ENCODE measurements around the gene GLUD1.
"Not testable (repeated sequence)": the region's sequence is repeated elsewhere in the genome, so short reads cannot be mapped to it uniquely, and the experiment has no call there.

The GLUD1 gene

DNA sequence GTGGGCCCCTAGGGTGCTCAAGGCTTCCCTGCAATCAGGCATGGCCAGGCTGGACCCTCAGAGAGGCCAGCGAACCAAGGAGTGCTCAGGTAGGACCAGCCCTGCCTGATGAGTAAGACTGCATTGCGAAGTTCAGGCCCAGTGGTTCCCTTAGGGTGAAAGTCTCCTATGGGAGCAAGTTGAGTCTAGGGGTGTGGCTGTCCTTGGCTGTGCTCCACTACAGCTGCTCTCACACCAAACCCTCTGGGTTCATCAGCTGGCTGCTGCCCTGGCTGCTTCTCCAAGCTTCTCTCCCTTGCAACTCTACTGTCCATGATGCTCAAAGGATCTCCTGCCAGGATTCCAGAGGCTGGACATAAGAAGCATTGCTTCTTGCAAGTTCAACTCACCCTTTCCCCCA is 55.9 kb downstream of the GLUD1 start:
- no peak for DNase-seq

DNA sequence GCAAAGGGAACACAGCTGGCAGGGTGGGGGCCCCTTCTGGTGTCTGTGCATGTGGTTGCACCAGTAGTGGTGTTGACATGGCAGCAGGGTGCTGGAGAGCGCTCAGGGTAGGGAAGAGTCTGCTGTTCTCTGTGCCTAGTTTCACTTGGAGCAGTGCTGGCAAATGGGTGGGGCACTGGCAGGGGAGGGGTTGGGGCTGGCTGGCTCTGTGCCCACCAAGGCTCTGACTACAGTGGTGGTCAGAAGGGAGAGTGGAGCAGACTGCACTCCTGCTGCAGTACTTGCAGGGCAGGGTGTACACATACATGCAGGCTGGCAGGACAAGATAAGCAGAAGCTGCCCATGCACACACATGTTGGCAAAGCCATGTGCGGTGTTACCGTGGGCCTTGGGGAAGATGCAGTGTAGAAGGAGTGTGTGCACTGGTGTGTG is 56.3 kb downstream of the GLUD1 start:
- DNase-seq, result no peak

DNA sequence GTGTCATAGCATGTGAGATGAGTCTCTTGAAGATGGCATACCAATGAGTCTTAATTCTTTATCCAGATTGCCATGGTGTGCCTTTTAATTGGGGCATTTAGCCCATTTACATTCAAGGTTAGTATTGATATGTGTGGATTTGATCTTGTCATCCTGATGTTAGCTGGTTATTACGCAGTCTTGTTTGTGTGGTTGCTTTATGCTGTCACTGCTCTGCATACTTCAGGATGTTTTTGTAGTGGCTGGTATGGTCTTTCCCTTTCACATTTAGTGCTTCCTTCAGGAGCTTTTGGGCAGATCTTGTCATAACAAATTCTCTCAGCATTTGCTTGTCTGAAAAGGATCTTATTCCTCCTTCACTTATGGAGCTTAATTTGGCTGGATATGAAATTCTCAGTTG is 58.0 kb downstream of the GLUD1 start:
- no peak for DNase-seq

DNA sequence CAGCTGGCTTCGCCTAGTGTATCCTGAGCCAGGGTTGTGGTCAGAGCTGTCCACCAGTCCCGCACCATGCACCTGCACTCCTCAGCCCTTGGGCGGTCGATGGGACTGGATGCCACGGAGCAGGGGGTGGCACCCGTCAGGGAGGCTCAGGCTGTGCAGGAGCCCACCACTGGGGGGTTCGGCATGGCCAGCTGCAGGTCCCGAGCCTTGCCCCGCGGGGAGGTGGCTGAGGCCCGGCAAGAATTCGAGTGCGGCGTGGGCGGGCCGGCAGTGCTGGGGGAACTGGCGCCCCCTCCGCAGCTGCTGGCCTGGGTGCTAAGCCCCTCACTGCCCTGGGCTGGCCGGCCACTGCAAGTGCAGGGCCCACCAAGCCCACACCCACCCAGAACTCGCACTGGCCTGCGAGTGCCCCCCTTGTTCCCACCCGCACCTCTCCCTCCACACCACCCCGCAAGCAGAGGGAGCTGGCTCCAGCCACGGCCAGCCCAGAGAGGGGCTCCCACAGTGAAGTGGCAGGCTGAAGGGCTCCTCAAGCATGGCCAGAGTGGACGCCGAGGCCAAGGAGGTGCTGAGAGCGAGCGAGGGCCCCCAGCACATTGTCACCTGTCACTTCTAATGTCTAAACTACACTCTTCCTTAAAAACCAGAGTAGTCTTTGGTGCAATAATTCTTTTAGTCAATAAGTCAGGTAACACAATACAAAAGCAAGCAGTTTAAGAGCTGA is 63.6 kb downstream of the GLUD1 start:
- DNase-seq, result no peak

DNA sequence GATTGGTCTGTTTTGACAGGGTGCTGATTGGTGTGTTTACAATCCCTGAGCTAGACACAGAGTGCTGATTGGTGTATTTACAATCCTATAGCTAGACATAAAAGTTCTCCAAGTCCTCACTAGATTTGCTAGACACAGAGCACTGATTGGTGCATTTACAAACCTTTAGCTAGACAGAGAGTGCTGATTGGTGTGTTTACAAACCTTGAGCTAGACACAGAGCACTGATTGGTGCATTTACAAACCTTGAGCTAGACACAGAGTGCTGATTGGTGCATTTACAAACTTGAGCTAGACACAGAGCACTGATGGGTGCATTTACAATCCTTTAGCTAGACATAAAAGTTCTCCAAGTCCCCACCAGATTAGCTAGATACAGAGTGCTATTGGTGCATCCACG is 64.2 kb downstream of the GLUD1 start:
- not testable (repeated sequence) for DNase-seq

DNA sequence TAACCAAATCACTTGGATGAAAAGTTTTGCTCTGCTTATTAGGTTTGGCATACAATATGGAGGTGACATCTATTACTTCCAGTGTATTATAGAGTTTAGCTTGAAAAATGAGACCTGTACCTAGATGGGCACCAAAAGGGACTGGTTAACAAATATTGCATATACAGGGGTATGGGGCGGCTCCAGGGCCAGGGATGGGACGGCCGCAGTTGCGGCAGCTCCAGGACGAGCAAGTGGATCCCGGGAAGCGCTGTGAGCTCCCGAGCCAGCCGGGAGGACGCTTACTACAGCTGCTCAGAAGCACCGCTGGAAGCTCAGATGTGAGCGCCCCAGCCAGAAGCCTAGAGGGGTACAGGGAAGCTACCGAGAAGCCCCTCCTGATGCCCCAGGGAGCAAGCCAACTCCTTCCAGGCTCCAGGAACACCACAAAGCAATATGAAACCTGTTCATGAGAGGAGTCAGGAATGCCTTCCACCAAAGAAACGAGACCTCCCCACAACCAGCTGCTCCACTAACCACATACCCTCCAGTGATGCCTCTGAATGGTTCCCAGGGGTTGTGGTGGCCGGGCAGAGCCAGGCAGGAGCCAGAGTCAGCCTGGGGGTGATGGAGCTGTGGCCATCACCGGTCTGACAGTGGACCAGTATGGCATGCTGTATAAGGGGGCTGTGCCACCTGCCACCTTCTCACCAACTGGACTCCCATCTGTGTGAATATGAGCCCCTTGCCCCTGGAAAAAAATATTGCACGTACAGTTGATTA is 67.7 kb downstream of the GLUD1 start:
- DNase-seq, result not testable (repeated sequence)

DNA sequence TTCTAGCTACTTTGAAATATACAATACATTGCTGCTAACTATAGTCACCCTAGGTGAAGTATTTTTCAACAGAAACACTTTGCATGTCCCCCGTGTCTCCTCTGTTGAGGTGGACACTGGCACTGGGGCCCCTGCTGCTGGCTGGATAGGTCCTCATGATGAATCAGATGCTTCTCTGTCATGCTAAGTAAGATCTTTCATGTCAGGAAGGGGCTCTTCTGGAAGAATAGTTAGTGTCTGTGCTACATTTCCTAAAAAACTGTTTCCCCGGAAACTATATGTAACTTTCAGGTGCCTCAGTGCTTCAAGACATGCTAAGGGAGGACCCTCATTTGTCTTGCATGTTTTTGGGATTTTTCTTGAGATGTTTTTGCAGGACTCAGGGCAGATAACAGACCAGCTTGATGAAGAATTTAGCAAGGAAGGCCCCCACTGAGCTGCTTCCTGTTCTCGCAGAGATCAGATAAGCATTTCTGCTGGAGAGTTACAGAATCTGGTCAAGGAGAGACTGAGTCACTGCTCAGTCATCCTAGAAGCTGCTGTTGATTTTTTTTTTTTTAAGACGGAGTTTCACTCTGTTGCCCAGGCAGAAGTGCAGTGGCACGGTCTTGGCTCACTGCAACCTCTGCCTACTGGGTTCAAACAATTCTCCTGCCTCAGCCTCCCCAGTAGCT is 69.2 kb downstream of the GLUD1 start:
- not testable (repeated sequence) for DNase-seq

DNA sequence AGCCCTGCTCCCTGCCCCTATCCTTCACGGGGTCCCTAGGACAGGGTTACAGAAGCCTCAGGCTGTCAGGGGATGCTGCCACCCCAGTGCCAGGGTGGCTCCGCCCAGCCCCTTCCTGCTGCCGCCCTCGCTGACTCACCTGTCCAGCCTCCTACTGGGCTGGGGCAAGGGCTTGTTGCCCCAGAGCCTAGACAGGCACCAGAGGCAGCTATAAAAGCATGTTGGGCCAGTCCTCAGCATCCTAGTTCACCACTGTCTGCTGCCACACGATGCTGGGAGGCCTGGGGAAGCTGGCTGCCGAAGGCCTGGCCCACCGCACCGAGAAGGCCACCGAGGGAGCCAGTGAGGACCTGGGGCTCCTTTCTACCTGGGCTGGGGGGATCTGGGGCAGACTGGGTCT is 74.6 kb downstream of the GLUD1 start, which contains the start of gene FAM25A:
TSS of gene FAM25A (plus strand) at position 239 of the 400 bp plus-strand sequence. CDS start at position 270, 31 bp downstream.
- not testable (repeated sequence) for DNase-seq

DNA sequence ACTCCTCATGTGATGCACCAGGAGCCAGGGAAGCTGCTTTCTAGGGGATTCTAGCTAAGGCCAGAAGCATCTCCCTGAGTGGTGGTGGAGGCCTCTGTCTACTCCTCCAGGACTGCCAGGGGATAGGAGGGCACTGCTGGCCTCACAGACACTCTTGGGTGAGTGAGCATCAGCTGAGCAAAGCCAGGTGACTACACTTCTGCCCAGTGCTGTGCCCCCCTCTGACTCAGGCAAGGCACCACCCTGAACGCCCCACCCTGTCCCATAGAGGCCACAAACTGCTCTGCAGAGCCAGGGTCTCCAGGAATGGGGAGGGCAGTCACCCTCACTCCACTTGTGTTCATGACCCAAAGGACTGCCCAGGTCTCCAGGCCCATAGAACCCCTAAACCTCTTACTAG is 75.1 kb downstream of the GLUD1 start:
- not testable (repeated sequence) for DNase-seq

DNA sequence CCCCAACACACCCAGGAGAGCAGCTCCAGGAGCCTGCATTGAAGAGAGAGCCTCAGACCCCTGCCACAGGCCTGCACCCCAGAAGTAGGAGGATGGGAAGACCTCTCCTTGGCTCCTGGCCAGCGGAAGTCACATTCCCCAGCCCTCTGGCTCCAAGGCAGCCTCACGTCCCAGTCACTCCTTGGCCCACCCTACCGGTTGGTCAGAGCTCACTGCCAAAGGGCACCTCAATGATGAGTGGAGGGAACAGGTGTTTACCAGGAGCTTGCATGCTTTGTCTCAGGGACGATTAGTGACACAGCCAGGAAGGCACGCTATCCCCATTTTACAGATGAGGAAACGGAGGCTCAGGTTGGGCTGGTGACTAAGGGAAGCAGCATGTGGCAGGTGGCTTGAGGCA is 75.6 kb downstream of the GLUD1 start:
- not testable (repeated sequence) for DNase-seq

DNA sequence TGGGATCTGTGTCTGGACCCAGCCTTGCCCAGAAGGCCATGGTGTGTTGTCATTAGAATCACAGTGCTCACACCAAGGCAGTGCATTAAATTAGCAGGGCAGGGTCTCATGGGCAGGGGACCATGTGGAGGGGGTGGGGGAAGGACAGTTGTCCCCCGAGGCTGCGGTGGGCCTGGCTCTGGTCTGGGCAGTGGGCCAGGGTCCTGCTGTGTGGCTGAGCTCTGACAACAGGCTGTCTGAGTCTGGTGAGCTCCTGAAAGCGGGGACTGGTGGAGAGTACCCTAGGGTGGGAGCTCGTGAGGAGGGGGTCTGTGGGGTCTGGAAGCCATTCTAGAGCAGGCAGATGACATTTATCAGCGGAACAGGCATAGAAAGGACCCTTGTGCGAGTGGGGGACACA is 76.5 kb downstream of the GLUD1 start:
- DNase-seq, result not testable (repeated sequence)

DNA sequence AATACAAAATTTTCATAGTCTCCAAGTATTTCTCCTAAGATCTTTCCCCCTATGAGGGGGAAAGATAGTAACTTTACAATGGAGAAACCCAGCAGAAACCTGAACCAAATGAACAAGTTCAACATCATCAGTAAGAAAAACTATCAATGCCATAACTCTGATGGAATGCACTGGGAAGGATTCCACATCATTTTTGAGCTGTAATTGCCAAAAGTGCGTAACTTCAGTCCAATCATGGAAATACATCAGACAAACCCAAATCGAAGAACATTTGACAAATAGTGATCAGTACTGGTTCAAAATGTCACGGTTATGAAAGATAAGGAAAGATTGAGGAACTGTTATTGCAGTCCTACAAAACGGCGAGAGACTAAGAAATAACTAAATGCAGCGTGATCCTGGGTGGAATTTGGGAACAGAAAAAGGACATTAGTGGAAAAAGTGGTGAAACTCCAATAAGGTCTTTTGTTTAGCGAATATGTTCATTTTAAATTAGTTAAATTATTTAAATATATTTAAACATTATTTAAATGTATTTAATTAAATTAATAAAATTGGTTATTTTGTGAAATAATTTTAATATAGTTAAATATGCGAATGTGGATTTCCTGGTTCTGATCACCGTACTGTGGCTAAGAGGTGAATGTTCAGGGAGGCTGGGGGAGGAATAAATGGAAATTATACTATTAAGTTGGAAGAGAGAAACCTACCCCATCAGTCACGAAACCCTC is 79.5 kb downstream of the GLUD1 start:
- DNase-seq, result not testable (repeated sequence)

DNA sequence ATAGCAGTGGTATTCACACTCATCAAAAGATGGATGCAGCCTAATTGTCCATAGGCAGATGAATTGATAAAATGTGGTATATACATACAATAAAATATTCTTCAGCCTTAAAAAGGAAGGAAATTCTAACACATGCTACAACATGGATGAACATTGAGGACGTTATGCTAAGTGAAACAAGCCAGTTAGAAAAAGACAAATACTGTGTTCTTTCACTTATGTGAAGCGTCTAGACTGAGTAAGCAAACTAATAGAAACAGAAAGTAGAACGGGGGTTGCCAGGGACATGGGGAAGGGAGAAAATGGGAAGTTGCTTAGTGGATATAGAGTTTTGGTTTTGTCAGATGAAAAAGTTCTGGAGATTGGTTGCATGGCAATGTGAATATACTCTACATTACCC is 81.1 kb downstream of the GLUD1 start:
- DNase-seq, result not testable (repeated sequence)

DNA sequence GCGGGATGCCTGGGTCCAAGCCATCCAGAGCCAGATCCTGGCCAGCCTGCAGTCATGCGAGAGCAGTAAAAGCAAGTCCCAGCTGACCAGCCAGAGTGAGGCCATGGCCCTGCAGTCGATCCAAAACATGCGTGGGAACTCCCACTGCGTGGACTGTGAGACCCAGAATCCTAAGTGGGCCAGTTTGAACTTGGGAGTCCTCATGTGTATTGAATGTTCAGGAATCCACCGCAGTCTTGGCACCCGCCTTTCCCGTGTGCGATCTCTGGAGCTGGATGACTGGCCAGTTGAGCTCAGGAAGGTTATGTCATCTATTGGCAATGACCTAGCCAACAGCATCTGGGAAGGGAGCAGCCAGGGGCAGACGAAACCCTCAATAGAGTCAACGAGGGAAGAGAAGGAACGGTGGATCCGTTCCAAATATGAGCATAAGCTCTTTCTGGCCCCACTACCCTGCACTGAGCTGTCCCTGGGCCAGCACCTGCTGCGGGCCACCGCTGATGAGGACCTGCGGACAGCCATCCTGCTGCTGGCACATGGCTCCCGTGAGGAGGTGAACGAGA is 85.4 kb downstream of the GLUD1 start:
- DNase-seq, result not testable (repeated sequence)

DNA sequence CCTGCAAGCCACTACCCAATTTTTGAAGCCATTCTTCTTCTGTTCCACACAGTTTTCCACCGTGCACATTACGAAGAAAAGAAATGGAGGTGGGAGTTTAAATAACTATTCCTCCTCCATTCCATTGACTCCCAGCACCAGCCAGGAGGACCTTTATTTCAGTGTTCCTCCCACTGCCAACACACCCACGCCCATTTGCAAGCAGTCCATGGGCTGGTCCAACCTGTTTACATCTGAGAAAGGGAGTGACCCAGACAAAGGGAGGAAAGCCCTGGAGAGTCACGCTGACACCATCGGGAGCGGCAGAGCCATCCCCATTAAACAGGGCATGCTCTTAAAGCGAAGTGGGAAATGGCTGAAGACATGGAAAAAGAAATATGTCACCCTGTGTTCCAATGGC is 86.3 kb downstream of the GLUD1 start:
- DNase-seq, result not testable (repeated sequence)

DNA sequence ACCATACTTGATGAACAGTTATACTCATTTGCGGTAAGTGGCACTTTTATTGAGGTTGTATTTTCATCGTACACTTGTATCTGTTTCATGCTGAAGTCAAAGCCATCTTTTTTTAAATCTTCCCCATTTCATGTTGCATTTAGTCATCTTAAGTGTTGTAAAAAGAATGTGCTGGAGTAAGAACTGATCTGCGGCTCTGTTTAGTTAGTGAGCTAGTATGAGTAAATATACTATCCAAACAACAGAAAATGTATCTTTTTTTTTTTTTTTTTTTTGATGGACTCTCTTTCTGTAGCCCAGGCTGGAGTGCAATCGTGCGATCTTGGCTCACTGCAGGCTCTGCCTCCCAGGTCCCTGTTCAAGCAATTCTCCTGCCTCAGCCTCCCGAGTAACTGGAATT is 87.0 kb downstream of the GLUD1 start:
- DNase-seq, result not testable (repeated sequence)

DNA sequence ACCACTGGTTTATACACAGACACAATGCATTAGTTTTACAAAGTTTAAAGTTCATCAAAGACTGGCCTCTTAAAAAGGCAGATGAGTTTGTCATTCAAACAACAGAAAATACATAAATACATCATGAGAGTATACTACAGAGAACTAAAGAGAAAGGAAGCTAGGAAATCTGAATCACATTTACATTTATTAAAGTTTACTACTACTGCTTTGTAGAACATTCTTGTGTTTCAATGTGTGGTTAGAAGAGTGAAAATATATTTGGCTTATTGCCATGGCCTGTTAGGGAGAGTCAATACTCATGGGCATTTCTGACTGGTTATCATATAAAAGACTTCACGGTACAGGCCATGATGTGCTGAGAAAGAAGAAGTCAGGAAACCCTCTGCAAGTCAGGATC is 87.5 kb downstream of the GLUD1 start:
- not testable (repeated sequence) for DNase-seq

DNA sequence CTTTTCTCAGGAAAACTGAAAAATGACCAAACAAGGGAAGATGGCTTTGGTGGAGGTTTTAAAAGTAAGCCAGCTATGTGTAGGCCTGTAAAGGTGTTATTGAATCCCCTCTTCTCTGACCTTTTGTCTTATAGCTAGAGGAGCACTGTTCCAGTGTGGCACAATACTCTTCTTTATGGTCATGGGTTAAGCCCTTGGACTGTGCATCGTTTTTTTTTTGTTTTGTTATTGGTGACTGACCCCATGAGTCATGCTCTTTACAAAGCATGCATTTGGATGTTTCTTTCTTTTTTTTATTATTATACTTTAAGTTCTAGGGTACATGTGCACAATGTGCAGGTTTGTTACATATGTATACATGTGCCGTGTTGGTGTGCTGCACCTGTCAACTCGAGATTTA is 94.2 kb downstream of the GLUD1 start:
- DNase-seq, result no peak

Measured in stimulated activated naive CD4-positive, alpha-beta T cell (primary cell).